Body of pancreas (tissue), 4 donors: ENCODE data around the gene NKX1-2. TPM values are rescaled to one million over a fixed set of nuclear protein-coding genes. Genes with fewer than 3 reads are reported as not detected.

ENCODE experiments used
- ATAC-seq: fragments of 150-250 bp; one replicate; pipeline ENCODE4 v1.9.1; 2016
- DNase-seq, 4 donors: peaks; one replicate each; pipeline ENCODE4 v3.0.0-alpha.2; 2019
- H3K27ac ChIP-seq, 4 donors: fragments of 200-600 bp; sonication (generic); 1 replicate in 3 of 4; 2 replicates in 1 of 4; pipeline versions ENCODE4 v1.5.1 to v1.6.1; 2016 to 2019; ENCODE audit warnings: mild to moderate bottlenecking in 1 of 4, mixed read lengths in 1 of 4, moderate library complexity in 1 of 4
- H3K27me3 ChIP-seq, 2 donors: fragments of 200-600 bp; sonication (generic); one replicate each; pipeline ENCODE4 v1.6.0; 2016; ENCODE audit warnings: mild to moderate bottlenecking in 1 of 2
- H3K36me3 ChIP-seq, 2 donors: fragments of 200-600 bp; sonication (generic); replicated peaks in 1 of 2; 2 replicates each; pipeline ENCODE4 v1.5.1; 2016; ENCODE audit warnings: low read depth in 2 of 2; ENCODE audit not compliant: insufficient read depth in 1 of 2
- H3K4me1 ChIP-seq: fragments of 200-600 bp; sonication (generic); one replicate; pipeline ENCODE4 v1.6.0; 2016
- H3K4me3 ChIP-seq, 2 donors: fragments of 200-600 bp; sonication (generic); 1 replicate in 1 of 2; 2 replicates in 1 of 2; pipeline ENCODE4 v1.5.1; 2016 to 2019
- H3K9me3 ChIP-seq, 3 donors: fragments of 200-600 bp; sonication (generic); 1 replicate in 2 of 3; 2 replicates in 1 of 3; pipeline ENCODE4 v1.5.1; 2016
- CTCF ChIP-seq, 7 experiments: fragments of 450-650 bp in 4 of 7; fragments of 200-600 bp in 3 of 7; sonication (generic) in 3 of 7; IDR thresholded peaks; one replicate each; pipeline ENCODE4 v1.5.1; 2016 to 2019; ENCODE audit warnings: antibody characterized with exemption in 7 of 7
- POLR2A ChIP-seq, 3 donors: fragments of 450-650 bp; IDR thresholded peaks; one replicate each; pipeline ENCODE4 v1.6.1; 2016; ENCODE audit warnings: antibody characterized with exemption in 3 of 3, mild to moderate bottlenecking in 2 of 3
- WGBS, 2 donors: methylation state at CpG; one replicate each; pipeline ENCODE4 v1.1.5; 2017; 5-methylcytosine and 5-hydroxymethylcytosine counted together
- intact Hi-C: fragments of 100-400 bp; cut with DNase I; formaldehyde crosslinking; loops from one replicate; pipeline ENCODE4 v1.15.1; 2023
- total RNA-seq, 2 donors: library from RNA; depleted of rRNA; stranded (reverse); fragments of >200 nt; gene quantifications; one replicate each; pipeline ENCODE4 v1.1.0, GENCODE V29; 2016

The NKX1-2 gene
- total RNA-seq, 2 donors from 2014 or later, result not detected

- no peak for TF ChIP-seq POLR2A (IDR thresholded peaks at IDR 0.05)
- no peak for TF ChIP-seq CTCF (IDR thresholded peaks at IDR 0.05)
- Histone ChIP-seq H3K27me3 (no peaks in the 10 kb centered on the region), H3K4me1 (peaks cover 6% of the 10 kb centered on the region), H3K4me3 (no peak overlapping the region), H3K36me3 (no peaks in the 10 kb centered on the region), H3K27ac (no peak overlapping the region), H3K9me3 (no peaks in the 10 kb centered on the region)
- WGBS, 2 donors, result 5 to 17% methylated on average over 1 of the region's 1 CpG
- no peak for ATAC-seq
- no peak for DNase-seq
- intact Hi-C loops, result no loop called here
Measured at GRCh38 chr10:124459395-124459794, 9.6 kb upstream of the NKX1-2 start.

- Histone ChIP-seq H3K27me3 (no peaks in the 10 kb centered on the region), H3K36me3 (no peaks in the 10 kb centered on the region), H3K27ac (no peak overlapping the region), H3K9me3 (no peaks in the 10 kb centered on the region), H3K4me1 (peaks cover 6% of the 10 kb centered on the region), H3K4me3 (no peak overlapping the region)
- intact Hi-C loops, result no loop called here
- WGBS, 2 donors, result 73 to 75% methylated on average over 2 of the region's 2 CpGs
- DNase-seq (no peak), ATAC-seq (no peak)
- TF ChIP-seq POLR2A (IDR thresholded peaks at IDR 0.05) (no peak), CTCF (IDR thresholded peaks at IDR 0.05) (no peak)
Measured at GRCh38 chr10:124458889-124459288, 9.1 kb upstream of the NKX1-2 start.

- Histone ChIP-seq H3K27ac (no peak overlapping the region), H3K36me3 (no peaks in the 10 kb centered on the region), H3K4me1 (peaks cover 6% of the 10 kb centered on the region), H3K4me3 (no peak overlapping the region), H3K27me3 (peaks cover 0 to 3% of the 10 kb centered on the region in 2 donors), H3K9me3 (no peaks in the 10 kb centered on the region)
- WGBS, 2 donors, result 86 to 87% methylated on average over 4 of the region's 4 CpGs
- ATAC-seq, result no peak
- intact Hi-C loops, result no loop called here
- no peak for DNase-seq
- TF ChIP-seq CTCF (IDR thresholded peaks at IDR 0.05) (no peak), POLR2A (IDR thresholded peaks at IDR 0.05) (no peak)
Measured at GRCh38 chr10:124458473-124458872, 8.6 kb upstream of the NKX1-2 start.

GRCh38 chr10:124455441-124455840 lies 5.6 kb upstream of the NKX1-2 start:
- peaks cover 0 to 9% of the 10 kb centered on the region in 2 donors for H3K27me3 ChIP-seq
- TF ChIP-seq CTCF (IDR thresholded peaks at IDR 0.05) (no peak), POLR2A (IDR thresholded peaks at IDR 0.05) (no peak)
- DNase-seq, result no peak
- no peak overlapping the region for H3K4me3 ChIP-seq
- 60 to 62% methylated on average over 7 of the region's 7 CpGs for WGBS, 2 donors
- no peaks in the 10 kb centered on the region for H3K36me3 ChIP-seq
- no peak for ATAC-seq
- H3K9me3 ChIP-seq, result no peaks in the 10 kb centered on the region
- intact Hi-C loops, result no loop called here
- H3K27ac ChIP-seq, result no peak overlapping the region
- H3K4me1 ChIP-seq, result peaks cover 6% of the 10 kb centered on the region

GRCh38 chr10:124453960-124454610 lies 4.2 kb upstream of the NKX1-2 start:
- Histone ChIP-seq H3K36me3 (no peaks in the 10 kb centered on the region), H3K9me3 (no peaks in the 10 kb centered on the region), H3K4me3 (no peak overlapping the region), H3K27me3 (peaks cover 0 to 20% of the 10 kb centered on the region in 2 donors), H3K27ac (no peak overlapping the region), H3K4me1 (peaks cover 18% of the 10 kb centered on the region)
- intact Hi-C loops, result no loop called here
- DNase-seq, result no peak
- no peak for ATAC-seq
- no peak for TF ChIP-seq POLR2A (IDR thresholded peaks at IDR 0.05)
- 10 to 13% methylated on average over 8 of the region's 8 CpGs for WGBS, 2 donors
